GM12892 (cell line): ENCODE data around the gene SP4.

ENCODE experiments used
- POLR2A ChIP-seq: IDR thresholded peaks from 2 replicates; pipeline ENCODE4 v1.6.1; 2011; ENCODE audit warnings: low read depth, low read length, control low read depth
- POLR2AphosphoS5 ChIP-seq: IDR thresholded peaks from 2 replicates; pipeline ENCODE4 v1.6.1; 2011; ENCODE audit warnings: low read depth, low read length, control low read depth

DNA sequence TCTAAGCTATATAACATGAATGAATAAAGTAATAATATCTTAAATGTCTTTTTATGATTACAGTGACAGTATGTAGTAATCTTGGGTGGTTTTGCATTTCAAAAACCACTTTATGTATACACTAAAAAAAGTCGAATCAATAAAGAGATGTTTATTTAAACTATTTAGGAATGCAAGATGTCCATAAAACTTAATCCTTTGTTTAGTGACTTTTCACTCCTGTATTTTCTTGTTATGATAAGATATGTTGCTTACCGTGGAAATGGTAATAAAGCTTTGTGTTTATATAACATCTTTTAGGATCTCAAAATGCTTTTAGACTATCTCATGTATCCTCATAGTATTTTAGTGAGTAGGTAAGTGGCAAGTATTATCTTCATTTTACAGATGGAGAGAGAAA, 48.5 kb downstream of the SP4 start:
- TF ChIP-seq POLR2AphosphoS5, result no peak
- no peak for TF ChIP-seq POLR2A
